SKM-1 (cell line): Measurements from ENCODE around the gene SYNGR1.

ENCODE experiments used
- DNase-seq: peaks from one replicate; lab custom pipeline; 2025; ENCODE audit not compliant: unreplicated experiment; lab: John Stamatoyannopoulos, UW

The SYNGR1 gene

DNA sequence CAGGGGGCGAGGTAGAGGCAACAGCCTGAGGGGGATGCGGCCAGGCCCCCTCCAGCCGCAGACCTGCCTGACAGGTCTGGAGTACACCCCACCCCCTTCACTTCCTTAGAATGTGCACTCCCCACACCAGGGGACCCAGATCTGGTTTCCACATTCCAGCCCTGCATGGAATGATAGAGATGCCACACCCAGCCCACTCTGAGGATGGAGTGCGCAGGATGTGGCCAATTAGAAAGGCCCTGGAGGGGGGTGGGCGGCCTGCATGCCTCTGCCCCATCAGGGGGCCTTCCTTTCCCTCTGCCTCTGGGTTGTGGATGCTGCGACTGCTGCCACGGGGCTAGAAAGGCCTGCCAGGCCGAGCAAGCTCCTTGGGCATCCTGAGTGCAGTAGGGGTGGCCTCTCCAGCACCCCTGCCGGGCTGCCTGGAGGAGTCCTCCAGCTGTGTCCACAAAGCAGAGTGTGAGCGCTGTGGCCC is 78.8 kb downstream of the SYNGR1 start:
- DNase-seq, result no peak

DNA sequence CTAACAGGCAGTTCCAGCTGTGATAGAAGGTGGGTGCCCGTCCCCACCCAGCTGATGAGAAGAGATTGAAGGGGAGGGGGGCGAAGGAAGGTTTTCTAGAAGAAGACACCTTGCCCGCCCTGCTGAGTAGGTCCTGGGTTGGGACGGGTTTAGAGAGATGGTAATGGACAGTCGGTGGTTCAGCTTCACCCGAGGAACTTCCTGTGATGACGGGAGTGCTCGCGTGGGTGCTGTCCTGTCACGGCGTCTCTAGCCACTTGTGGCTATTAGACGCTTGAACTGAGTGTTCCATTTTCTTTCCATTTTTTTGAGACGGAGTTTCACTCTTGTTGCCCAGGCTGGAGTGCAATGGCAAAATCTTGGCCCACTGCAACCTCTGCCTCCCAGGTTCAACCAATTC is 79.4 kb downstream of the SYNGR1 start:
- no peak for DNase-seq

DNA sequence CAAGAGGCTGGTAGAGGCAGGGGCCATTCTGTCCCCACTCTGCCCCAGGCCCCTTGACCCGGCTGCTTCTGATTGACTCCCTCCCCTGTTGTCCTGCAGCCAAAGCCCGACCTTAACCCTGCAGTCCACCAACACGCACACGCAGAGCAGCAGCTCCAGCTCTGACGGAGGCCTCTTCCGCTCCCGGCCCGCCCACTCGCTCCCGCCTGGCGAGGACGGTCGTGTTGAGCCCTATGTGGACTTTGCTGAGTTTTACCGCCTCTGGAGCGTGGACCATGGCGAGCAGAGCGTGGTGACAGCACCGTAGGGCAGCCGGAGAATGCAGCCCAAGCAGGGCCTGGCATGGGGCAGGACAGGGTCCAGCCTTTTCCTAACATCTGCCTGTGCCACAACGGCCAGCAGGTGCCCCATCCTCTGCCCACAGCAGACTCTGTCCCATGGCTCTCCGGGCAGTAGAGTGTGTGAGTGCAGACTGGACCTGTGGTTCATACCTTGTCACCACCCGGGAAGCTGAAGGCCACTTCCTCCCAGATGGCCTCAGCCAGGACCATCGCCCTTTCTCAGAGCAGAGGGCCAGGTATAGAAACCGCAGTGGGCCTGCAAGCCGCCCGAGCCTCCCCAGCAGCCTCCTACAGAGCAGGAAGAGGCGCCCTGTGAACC is 80.3 kb downstream of the SYNGR1 start:
- DNase-seq, result no peak

DNA sequence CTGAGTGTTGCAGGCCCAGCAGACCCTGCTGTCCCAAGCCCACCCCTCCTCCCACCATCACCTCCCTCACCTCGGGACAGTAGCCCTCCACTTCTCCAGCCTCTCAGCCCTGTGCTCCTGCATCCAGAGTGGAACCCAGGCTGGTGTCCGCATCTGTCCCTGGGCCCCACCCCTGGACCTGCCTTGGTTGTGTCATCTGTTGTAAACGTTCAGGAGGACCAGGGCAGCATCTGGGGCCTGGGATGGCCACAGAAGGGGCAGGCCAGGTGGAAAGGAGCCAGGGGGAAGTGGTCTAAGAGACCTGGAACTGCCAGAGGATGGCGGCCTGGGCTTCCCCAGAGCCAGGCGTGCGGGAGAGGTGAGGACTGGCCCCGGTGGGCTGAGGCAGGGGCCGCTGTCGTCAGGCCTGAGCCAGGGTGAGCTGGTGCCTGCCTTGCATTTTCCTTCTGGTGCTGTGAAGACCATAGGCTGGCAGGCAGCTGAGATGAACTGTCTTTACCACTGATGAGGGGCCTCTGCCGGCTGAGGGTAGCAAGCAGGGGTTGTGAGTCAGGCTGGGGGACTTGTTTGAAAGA is 80.9 kb downstream of the SYNGR1 start:
- no peak for DNase-seq

DNA sequence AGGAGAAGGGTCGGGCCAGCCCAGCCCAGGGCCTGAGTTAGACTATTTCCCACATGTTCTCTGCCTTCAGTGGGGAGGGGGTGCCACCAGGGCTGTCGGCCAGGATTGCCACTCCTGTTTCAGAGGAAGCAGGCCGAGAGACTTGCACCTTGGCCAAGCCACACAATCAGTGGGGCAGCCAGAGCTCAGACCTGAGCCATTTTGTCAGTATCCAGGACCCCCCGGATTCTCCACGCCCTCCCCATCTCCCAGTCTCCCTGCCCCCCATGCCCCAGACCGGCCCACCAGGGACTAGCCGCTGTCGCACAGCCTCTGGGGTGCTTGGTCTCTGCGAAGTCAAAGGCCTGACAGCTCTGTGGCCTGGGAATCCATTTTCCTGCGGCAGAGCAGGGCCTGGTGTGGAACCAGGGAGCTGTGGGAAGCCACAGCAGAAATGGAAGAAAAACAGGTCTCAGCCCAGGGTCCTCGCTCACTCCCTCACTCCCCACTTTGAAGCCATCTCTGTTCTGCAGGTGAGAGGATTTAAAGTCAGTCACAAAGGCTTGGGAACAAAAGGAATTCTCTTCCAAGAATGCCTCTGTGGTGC is 81.5 kb downstream of the SYNGR1 start:
- no peak for DNase-seq

DNA sequence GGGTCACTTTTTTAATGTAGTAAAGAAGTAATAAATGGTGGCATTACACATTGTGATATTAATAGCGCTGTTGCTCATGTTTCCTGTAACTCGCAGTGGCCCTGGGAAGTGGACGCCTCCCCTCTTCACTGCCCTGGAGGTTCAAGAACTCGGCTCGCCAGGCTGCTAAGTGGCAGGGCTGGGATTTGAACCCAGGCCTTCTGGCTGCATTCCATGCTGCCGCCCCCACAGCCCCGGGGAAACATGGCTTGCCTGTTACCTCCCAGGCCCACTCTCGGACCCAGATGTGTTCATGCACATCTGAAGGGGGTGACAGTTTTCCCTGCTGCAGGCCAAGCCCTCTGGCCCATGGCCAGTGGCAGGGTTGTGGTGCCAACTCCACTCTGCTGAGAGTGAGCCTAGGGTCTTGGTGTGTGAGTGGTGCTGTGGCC is 82.0 kb downstream of the SYNGR1 start:
- DNase-seq, result no peak

DNA sequence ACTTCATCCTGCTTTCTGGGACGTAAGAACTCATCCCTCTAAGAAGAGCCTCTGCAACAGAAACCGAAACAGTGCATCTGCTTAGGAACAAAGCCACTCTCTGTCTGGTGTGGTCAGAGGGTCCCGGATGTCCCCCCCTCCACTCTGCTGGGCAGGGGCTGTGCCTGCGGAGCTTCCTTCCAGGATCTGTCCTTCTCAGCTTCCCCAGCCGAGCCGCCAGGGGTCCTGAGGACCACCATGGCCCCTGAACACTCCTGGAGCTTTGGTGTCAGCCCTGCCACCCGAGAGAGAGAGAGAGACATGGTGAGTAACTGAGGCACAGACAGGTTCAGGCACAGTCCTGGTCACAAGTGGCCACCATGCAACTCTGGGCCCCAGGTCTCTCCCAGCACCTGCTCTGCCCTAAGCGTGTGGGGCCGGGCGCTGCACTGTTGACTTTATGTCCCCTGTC is 82.6 kb downstream of the SYNGR1 start:
- DNase-seq, result no peak

DNA sequence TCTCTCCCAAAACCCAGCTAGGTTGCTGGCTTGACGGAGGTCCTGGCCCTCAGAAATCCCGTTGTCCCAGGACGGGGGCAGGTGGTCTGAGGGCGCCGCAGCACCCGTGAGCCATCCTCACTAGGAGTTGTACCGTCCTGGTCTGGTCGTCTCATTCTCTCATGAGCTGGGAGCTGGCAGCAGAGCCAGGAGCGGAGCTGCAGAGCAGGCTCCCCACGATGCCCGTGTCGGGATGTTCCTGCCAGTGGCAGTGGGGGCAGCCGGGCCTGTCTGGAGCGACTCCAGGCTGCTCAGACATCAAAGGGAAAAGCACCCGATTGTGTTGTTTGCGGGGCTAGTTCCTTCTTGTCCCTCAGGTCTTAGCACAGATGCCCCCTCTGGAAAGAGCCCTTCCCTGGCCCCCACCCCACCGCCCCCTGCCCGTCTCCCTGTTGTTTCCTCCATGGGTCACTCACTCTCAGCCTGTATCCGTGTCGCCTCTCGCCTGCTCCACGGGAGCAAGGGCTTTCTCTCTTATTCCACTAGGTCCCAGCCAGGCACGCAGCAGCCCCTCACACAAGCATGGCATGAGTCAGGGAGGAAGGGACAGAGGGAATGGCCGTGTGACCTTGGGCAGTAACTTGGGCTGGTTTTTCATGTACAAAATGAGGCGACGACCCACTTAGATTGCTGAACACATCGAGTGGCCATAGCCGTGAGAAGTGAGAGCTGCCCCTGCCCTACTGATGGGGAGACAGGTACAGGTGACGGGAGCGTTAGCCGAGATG is 83.9 kb downstream of the SYNGR1 start:
- DNase-seq, result no peak

DNA sequence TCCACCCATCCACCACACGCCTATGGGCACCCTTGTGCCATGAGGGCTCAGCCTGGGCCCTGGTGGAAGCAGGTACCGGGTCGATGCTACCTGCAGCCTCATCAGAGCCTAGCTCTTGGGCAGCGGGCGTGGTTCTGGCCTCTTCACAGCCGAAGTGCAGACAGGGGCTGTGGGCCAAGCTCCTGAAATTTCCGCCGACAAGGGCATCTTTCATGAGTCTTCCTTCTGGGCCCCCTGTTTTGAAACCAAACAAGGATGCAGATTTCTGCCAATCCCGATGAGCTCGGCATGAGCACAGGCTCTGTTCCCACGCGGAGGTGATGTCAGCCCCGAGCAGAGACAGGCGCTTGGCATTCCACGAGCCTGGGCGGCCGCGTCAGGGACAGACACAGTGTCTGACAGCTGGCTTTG is 84.5 kb downstream of the SYNGR1 start:
- no peak for DNase-seq

DNA sequence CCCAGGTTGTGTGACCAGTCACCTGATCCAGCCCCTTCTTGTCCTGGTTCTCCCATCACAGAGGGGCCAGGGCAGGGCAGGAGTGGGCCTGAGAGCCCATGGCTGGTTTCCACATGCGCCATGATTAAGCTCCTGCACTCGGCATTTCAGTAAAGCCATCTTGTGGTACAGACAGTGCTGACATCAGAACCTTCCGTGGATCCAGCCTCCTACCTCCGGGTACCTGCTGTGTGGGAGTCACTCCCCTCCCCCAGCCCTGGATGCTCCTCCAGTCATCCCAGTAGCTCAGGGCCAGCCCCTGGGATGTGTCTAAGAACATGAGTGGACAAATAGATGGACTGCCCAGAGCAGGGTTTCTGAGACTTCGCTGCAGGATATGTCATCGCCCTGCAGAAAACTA is 84.9 kb downstream of the SYNGR1 start:
- no peak for DNase-seq
